H1 (cell line): ENCODE measurements around the gene NSUN4. TPM values are rescaled to one million over a fixed set of nuclear protein-coding genes. Genes with fewer than 3 reads are reported as not detected.

Experiments
- ASH2L ChIP-seq: fragments of 200-600, 300-600 bp; sonication (generic); IDR thresholded peaks from one replicate; pipeline ENCODE4 v1.7.1; 2017; ENCODE audit warnings: low read length
- BRCA1 ChIP-seq: IDR thresholded peaks from 2 replicates; pipeline ENCODE4 v1.6.1; 2012; ENCODE audit warnings: low read depth, low read length, improper control_type of control experiment
- CBX8 ChIP-seq: fragments of 300-800, 300-1000 bp; sonication (generic); IDR thresholded peaks from 2 replicates; pipeline ENCODE4 v1.7.1; 2016; ENCODE audit warnings: low read depth, low read length, borderline replicate concordance
- CHD1 ChIP-seq: IDR thresholded peaks from 2 replicates; pipeline ENCODE4 v1.6.1; 2012; ENCODE audit warnings: low read depth, low read length, improper control_type of control experiment
- EP300 ChIP-seq, 2 experiments: IDR thresholded peaks; 1 replicate in 1 of 2; 2 replicates in 1 of 2; pipeline ENCODE4 v1.6.1; 2011 to 2012; ENCODE audit warnings: low read depth in 2 of 2, low read length in 2 of 2, mild to moderate bottlenecking in 2 of 2, borderline replicate concordance in 1 of 2, inconsistent platforms in 1 of 2, moderate library complexity in 1 of 2
- EZH2 ChIP-seq: fragments of 200-600 bp; sonication (generic); IDR thresholded peaks from 2 replicates; pipeline ENCODE4 v1.7.1; 2012; ENCODE audit warnings: low read depth, mild to moderate bottlenecking, moderate library complexity, low read length, inconsistent platforms; ENCODE audit not compliant: severe bottlenecking
- JUN ChIP-seq: IDR thresholded peaks from 2 replicates; pipeline ENCODE4 v1.6.1; 2011; ENCODE audit warnings: low read depth, mild to moderate bottlenecking, improper control_type of control experiment, low read length
- KDM4A ChIP-seq: IDR thresholded peaks from one replicate; pipeline ENCODE4 v1.7.1; 2012; ENCODE audit warnings: low read depth, mild to moderate bottlenecking, moderate library complexity, low read length, inconsistent platforms; ENCODE audit not compliant: severe bottlenecking
- MAFK ChIP-seq: IDR thresholded peaks from 2 replicates; pipeline ENCODE4 v1.6.1; 2012; ENCODE audit warnings: low read depth, mild to moderate bottlenecking, improper control_type of control experiment, low read length
- MAX ChIP-seq: IDR thresholded peaks from 2 replicates; pipeline ENCODE4 v1.6.1; 2012; ENCODE audit warnings: inconsistent platforms
- NANOG ChIP-seq: IDR thresholded peaks from 2 replicates; pipeline ENCODE4 v1.6.1; 2011; ENCODE audit warnings: low read length, low read depth, mild to moderate bottlenecking, inconsistent platforms; ENCODE audit not compliant: insufficient read depth, poor library complexity, severe bottlenecking
- POLR2A ChIP-seq, 2 experiments: IDR thresholded peaks; 1 replicate in 1 of 2; 2 replicates in 1 of 2; pipeline ENCODE4 v1.6.1; 2011; ENCODE audit warnings: low read depth in 2 of 2, low read length in 2 of 2, mild to moderate bottlenecking in 2 of 2; ENCODE audit errors: control extremely low read depth in 1 of 2
- POU5F1 ChIP-seq: IDR thresholded peaks from 2 replicates; pipeline ENCODE4 v1.6.1; 2011; ENCODE audit warnings: low read depth, mild to moderate bottlenecking, low read length, moderate library complexity
- RFX5 ChIP-seq: IDR thresholded peaks from 2 replicates; pipeline ENCODE4 v1.6.1; 2011; ENCODE audit warnings: low read depth, low read length, improper control_type of control experiment, borderline replicate concordance
- RNF2 ChIP-seq: fragments of 200-900, 300-1000 bp; sonication (generic); IDR thresholded peaks from 2 replicates; pipeline ENCODE4 v1.7.1; 2016; ENCODE audit warnings: borderline replicate concordance, low read depth, mild to moderate bottlenecking, antibody characterized with exemption, low read length; ENCODE audit not compliant: poor library complexity, severe bottlenecking; ENCODE audit errors: missing control alignments
- SIN3A ChIP-seq, 2 experiments: IDR thresholded peaks in 1 of 2; conservative IDR thresholded peaks in 1 of 2; 2 replicates each; pipeline ENCODE4 v1.6.1; 2011 to 2012; ENCODE audit warnings: low read length in 2 of 2, improper control_type of control experiment in 1 of 2, low read depth in 1 of 2, mild to moderate bottlenecking in 1 of 2
- SP1 ChIP-seq: IDR thresholded peaks from 2 replicates; pipeline ENCODE4 v1.6.1; 2011; ENCODE audit warnings: low read depth, low read length
- SP2 ChIP-seq: IDR thresholded peaks from 2 replicates; pipeline ENCODE4 v1.6.1; 2012; ENCODE audit warnings: mild to moderate bottlenecking, low read length, inconsistent platforms
- SRF ChIP-seq: IDR thresholded peaks from 2 replicates; pipeline ENCODE4 v1.6.1; 2011; ENCODE audit warnings: mild to moderate bottlenecking, low read depth, low read length, moderate library complexity
- SUZ12 ChIP-seq: fragments of 200-600 bp; sonication (generic); IDR thresholded peaks from 2 replicates; pipeline ENCODE4 v1.6.1; 2012; ENCODE audit warnings: mild to moderate bottlenecking, inconsistent platforms, low read length, moderate library complexity, mixed read lengths
- YY1 ChIP-seq: IDR thresholded peaks from 2 replicates; pipeline ENCODE4 v1.6.1; 2011; ENCODE audit warnings: low read depth, mild to moderate bottlenecking, low read length
- polyA plus RNA-seq, 7 experiments: library from polyadenylated mRNA; depleted of rRNA in 3 of 7; stranded (reverse) in 5 of 7; unstranded in 2 of 7; fragments of >200 nt in 5 of 7; fragments of 200-250 nt in 2 of 7; gene quantifications; 1 replicate in 5 of 7; 2 replicates in 1 of 7; 4 replicates in 1 of 7; pipeline versions ENCODE4 v1.2.1 to v1.2.3, GENCODE V29; 2011 to 2013; ENCODE audit warnings: missing spikeins in 2 of 7, mixed read lengths in 2 of 7
- total RNA-seq: library from RNA; stranded (reverse); fragmentation: NEBNext Ultra II Directional; extraction: Animal tissue kit (Norgen Biotek cat#: 25700); gene quantifications from 2 replicates; pipeline ENCODE4 v1.2.1, GENCODE V29; 2021

NSUN4 gene
- total and polyA plus RNA-seq, 2 of the 8 experiments (the other 6 are each of a cell fraction or from before 2014, with no cell fraction given) = 9.7 to 15.7 TPM

- no peak for TF ChIP-seq MAFK
- no peak for TF ChIP-seq POLR2A (IDR thresholded peaks at IDR 0.05; ENCODE audit: control extremely low read depth in 1 of 2, low read depth in 2 of 2, low read length in 2 of 2)
- TF ChIP-seq SP2 = no peak
- TF ChIP-seq MAX = peak; percentile 63; the same call in 1 of the 2 replicates
- no peak for TF ChIP-seq SIN3A (conservative IDR thresholded peaks at IDR 0.05 in 1 of 2, IDR thresholded peaks at IDR 0.05 in 1 of 2; ENCODE audit: low read depth in 1 of 2, low read length in 2 of 2)
- TF ChIP-seq KDM4A = no peak
- TF ChIP-seq EP300 (IDR thresholded peaks at IDR 0.05; ENCODE audit: borderline replicate concordance in 1 of 2, low read depth in 2 of 2, low read length in 2 of 2) = no peak
- TF ChIP-seq BRCA1 = no peak
- TF ChIP-seq SRF = no peak
- TF ChIP-seq CHD1 = no peak
- no peak for TF ChIP-seq JUN
- no peak for TF ChIP-seq ASH2L
- TF ChIP-seq POU5F1 = no peak
- TF ChIP-seq NANOG = no peak
- TF ChIP-seq RNF2 = no peak
- TF ChIP-seq SP1 = peak; percentile 97
- no peak for TF ChIP-seq EZH2
- no peak for TF ChIP-seq CBX8
- peak; percentile 53; the same call in 1 of the 2 replicates for TF ChIP-seq RFX5
- no peak for TF ChIP-seq SUZ12
- TF ChIP-seq YY1 = peak; percentile 76
These were observed 61.5 kb downstream of the NSUN4 start (continued) for GRCh38 chr1:46401964-46402626.
